CD4-positive, alpha-beta T cell treated with Interleukin-4 for 4 hours (primary cell): ENCODE data around the gene CORO7.

ENCODE experiments used
- DNase-seq: peaks from one replicate; pipeline ENCODE4 v3.0.0-alpha.2; 2020

The CORO7 gene

GRCh38 chr16:4318967-4319366 lies 97.4 kb downstream of the CORO7 start:
- no peak for DNase-seq

GRCh38 chr16:4318451-4318910 lies 97.9 kb downstream of the CORO7 start:
- DNase-seq, result no peak

- no peak for DNase-seq
These were observed 98.6 kb downstream of the CORO7 start for GRCh38 chr16:4317532-4318450.

GRCh38 chr16:4316864-4317531 lies 99.4 kb downstream of the CORO7 start:
- no peak for DNase-seq

GRCh38 chr16:4316108-4316863 lies 100.1 kb downstream of the CORO7 start:
- DNase-seq, result no peak

- no peak for DNase-seq
These were observed 100.9 kb downstream of the CORO7 start, which contains the start of gene GLIS2 for GRCh38 chr16:4315186-4316107. GLIS2 (plus strand) TSS chr16:4316067; CDS start chr16:4332281, 16,214 bp downstream.

- DNase-seq, result no peak
These were observed 101.7 kb downstream of the CORO7 start for GRCh38 chr16:4314532-4315185.

GRCh38 chr16:4313563-4314531 lies 102.5 kb downstream of the CORO7 start:
- no peak for DNase-seq

GRCh38 chr16:4309833-4310266 lies 106.5 kb downstream of the CORO7 start:
- peak; percentile 51 for DNase-seq

- DNase-seq, result no peak
These were observed 107.1 kb downstream of the CORO7 start for GRCh38 chr16:4309102-4309832.

GRCh38 chr16:4307215-4308037 lies 109.0 kb downstream of the CORO7 start:
- peak; percentile 96 for DNase-seq

GRCh38 chr16:4306470-4307214 lies 109.8 kb downstream of the CORO7 start:
- DNase-seq, result peak; percentile 46
